Measurements from ENCODE around the gene GOLPH3L.
"Not testable (repeated sequence)": the region's sequence is repeated elsewhere in the genome, so short reads cannot be mapped to it uniquely, and the experiment has no call there.

DNA sequence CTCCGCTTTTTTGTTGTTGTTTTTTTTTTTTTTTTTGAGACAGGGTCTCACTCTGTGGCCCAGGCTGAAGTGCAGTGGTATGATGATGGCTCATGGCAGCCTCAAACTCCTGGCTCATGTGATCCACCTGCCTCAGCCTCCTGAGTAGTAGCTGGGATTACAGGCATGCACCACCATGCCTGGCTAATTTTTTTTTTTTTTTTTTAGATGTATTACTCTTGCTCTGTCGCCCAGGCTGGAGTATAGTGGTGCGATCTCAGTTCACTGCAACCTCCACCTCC lies 91.6 kb downstream of the GOLPH3L start:
- not testable (repeated sequence) for TF ChIP-seq EZH2 (conservative IDR thresholded peaks at IDR 0.05; ENCODE audit: low read depth, low read length); JUN (CRISPR knock-in tag; IDR thresholded peaks at IDR 0.05); AKAP8 (CRISPR knock-in tag; IDR thresholded peaks at IDR 0.05); POGZ (CRISPR knock-in tag; IDR thresholded peaks at IDR 0.05); ZNF781 (CRISPR knock-in tag; IDR thresholded peaks at IDR 0.05; ENCODE audit: borderline replicate concordance, not compliant biosample characterization)
- TF ChIP-seq, protein P1, sequence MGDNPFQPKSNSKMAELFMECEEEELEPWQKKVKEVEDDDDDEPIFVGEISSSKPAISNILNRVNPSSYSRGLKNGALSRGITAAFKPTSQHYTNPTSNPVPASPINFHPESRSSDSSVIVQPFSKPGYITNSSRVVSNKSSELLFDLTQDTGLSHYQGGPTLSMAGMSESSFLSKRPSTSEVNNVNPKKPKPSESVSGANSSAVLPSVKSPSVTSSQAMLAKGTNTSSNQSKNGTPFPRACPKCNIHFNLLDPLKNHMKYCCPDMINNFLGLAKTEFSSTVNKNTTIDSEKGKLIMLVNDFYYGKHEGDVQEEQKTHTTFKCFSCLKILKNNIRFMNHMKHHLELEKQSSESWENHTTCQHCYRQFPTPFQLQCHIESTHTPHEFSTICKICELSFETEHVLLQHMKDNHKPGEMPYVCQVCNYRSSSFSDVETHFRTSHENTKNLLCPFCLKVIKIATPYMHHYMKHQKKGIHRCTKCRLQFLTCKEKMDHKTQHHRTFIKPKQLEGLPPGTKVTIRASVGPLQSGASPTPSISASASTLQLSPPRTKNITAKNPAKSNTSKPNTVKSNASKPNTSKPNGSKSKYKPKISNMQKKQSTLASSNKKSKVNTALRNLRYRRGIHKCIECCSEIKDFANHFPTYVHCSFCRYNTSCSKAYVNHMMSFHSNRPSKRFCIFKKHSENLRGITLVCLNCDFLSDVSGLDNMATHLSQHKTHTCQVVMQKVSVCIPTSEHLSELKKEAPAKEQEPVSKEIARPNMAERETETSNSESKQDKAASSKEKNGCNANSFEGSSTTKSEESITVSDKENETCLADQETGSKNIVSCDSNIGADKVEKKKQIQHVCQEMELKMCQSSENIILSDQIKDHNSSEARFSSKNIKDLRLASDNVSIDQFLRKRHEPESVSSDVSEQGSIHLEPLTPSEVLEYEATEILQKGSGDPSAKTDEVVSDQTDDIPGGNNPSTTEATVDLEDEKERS (CRISPR knock-in tag; IDR thresholded peaks at IDR 0.05): not testable (repeated sequence)
- TF ChIP-seq, protein P2, sequence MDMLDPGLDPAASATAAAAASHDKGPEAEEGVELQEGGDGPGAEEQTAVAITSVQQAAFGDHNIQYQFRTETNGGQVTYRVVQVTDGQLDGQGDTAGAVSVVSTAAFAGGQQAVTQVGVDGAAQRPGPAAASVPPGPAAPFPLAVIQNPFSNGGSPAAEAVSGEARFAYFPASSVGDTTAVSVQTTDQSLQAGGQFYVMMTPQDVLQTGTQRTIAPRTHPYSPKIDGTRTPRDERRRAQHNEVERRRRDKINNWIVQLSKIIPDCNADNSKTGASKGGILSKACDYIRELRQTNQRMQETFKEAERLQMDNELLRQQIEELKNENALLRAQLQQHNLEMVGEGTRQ (IDR thresholded peaks at IDR 0.05; ENCODE audit: low read depth, low read length): not testable (repeated sequence)
- TF ChIP-seq, protein P2 (CRISPR knock-in tag; IDR thresholded peaks at IDR 0.05; ENCODE audit: borderline replicate concordance): not testable (repeated sequence)
- TF ChIP-seq, protein P3, sequence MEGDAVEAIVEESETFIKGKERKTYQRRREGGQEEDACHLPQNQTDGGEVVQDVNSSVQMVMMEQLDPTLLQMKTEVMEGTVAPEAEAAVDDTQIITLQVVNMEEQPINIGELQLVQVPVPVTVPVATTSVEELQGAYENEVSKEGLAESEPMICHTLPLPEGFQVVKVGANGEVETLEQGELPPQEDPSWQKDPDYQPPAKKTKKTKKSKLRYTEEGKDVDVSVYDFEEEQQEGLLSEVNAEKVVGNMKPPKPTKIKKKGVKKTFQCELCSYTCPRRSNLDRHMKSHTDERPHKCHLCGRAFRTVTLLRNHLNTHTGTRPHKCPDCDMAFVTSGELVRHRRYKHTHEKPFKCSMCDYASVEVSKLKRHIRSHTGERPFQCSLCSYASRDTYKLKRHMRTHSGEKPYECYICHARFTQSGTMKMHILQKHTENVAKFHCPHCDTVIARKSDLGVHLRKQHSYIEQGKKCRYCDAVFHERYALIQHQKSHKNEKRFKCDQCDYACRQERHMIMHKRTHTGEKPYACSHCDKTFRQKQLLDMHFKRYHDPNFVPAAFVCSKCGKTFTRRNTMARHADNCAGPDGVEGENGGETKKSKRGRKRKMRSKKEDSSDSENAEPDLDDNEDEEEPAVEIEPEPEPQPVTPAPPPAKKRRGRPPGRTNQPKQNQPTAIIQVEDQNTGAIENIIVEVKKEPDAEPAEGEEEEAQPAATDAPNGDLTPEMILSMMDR (CRISPR knock-in tag; IDR thresholded peaks at IDR 0.05): not testable (repeated sequence)
